CD4-positive, alpha-beta T cell treated with Interleukin-17A for 4 hours (primary cell): ENCODE data around the gene TSPAN32.

ENCODE experiments used
- DNase-seq: peaks from one replicate; pipeline ENCODE4 v3.0.0-alpha.2; 2020; ENCODE audit warnings: mixed read lengths

TSPAN32 gene

DNA sequence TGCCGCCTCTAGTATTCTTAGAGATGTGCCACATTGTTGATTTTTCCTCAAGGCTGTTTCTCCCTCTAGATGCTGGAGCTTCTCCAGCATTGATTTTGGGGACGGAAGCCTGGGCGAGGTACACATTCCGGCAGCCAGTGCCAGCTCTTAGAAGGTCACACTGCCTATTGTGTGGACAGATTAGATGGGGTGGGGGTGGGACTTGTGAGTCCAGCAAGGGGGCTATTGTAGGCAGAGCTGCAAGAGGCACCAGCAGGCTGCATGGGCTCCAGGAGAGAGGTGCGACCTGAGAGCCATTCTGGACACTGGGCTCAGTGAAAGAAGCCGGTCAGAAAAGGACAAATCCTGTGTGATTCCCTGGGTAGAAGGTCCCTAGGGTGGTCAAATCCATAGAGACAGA is 12.5 kb upstream of the TSPAN32 start:
- DNase-seq: no peak

DNA sequence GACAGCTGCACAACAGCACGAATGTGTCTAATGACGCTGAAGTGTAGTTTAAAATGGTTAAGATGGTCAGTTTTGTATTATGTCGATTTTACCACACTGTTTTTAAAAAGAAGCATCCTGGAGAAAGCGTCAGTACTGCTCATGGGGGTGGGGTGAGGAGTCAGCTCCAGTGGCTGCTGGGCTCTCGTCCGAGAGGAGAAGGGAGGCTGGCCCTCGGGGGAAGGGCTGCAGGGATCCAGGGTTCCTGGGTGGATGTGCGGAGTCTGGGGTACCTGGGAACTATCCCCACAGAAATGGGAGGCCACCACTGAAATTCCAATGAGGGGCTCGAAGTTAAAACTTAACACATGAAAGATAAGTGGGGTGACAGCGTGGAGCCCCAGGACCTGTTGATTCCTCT is 12.0 kb upstream of the TSPAN32 start:
- DNase-seq: no peak

DNA sequence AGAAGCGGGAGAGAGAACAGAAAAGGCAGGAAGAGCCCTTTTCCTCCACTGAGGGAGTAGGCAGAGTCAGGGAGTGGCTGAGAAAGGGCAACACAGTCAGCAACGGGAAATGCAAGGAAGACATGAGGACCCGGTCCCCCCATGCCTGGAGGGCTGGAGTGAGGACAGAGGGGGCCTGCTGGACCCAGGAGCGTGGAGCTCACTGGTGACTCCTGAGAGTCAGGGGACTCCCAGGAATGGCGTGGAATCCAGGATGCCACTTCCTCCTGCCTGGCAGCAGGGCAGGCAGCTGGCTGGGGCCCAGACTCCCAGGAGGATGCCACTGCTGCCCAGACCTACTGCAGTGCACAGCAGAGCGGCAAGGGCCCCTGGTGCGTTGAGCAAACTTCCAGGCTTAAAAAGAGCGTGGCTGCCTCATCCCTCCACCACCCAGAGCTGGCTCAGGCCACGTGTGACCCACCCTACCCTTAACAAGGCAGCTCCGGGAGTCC is 11.4 kb upstream of the TSPAN32 start:
- no peak for DNase-seq

DNA sequence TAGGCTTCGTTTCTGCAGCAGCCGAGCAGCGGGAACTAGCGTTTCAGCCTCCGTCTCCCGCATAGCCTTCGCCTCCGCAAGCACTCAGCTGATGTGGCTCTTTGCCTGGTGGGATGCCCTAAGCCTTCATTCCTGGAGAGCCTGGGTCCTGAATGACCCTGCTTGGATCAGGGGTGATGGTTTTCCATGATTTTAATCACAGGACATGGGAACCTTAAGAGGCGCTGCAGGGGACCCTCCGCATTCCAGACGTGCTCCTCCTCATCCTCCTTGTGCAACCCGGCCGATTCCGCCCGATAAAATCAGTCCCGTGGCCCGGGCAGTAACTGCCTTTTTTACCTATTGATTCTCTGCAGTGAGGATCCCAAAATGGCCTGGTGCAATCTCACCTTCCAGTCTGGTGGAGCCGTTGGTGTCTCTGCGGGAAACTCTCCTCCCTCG is 8.3 kb upstream of the TSPAN32 start:
- no peak for DNase-seq

DNA sequence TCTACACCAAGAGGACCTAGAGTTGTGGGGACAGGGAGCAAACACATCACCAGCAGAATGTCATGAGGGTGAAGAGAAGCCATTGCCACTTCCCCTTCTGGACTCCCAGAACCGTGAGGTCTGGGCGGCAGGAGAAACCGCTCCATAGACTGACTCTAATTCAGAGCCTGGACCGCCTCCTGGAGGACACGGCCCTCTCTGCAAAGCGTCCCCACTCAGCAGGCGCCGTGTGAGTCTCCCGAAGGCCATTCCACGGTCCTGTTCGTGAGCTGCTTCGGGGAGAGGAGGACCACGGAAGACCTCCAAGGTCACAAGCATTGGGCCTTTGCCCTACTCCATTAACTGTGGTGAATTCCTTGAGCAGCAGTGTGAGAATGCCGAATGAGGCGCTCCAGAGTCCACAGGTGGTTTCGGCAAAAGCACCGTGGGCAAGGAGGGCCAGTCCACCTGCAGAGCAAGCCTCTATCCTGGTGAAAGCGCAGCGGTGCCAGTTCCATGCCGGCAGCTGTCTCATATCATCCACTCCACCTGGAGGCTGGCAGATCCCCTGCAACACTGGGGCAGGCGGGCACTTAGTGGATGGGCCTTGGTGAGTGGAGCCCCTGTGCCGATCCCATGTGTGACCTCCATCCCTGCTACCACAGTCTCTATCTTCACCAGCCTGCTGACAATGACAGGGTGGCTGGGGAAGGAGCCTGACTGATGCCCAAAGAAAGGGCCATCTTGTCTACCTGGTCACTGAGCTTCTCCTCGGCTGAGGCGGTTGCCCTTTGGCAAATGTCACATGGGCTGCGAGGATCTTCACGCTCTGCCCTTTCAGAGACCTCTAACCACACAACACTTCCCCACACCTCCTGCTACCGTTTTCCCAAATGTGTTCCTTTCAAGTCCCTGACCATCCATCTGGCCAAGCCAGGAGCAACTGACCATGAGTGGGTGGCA is 7.6 kb upstream of the TSPAN32 start:
- DNase-seq: peak; percentile 3

DNA sequence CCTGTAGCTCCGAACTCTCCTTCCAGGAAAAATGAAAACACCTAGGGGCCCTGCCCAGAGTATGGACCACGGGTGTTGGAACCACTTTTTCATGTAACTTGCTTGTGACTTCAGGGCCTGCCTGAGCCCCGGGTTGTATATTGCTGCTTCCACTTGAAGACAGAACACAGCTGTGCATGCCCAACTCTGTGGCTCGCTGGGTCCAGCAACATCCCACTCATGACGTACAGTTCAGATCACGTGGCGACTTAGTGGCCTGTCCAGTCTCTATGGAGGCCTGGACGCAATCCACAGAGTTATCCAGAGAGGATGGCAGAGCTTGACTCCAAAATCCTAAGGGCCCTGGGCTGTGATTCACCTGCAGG is 6.9 kb upstream of the TSPAN32 start:
- no peak for DNase-seq

DNA sequence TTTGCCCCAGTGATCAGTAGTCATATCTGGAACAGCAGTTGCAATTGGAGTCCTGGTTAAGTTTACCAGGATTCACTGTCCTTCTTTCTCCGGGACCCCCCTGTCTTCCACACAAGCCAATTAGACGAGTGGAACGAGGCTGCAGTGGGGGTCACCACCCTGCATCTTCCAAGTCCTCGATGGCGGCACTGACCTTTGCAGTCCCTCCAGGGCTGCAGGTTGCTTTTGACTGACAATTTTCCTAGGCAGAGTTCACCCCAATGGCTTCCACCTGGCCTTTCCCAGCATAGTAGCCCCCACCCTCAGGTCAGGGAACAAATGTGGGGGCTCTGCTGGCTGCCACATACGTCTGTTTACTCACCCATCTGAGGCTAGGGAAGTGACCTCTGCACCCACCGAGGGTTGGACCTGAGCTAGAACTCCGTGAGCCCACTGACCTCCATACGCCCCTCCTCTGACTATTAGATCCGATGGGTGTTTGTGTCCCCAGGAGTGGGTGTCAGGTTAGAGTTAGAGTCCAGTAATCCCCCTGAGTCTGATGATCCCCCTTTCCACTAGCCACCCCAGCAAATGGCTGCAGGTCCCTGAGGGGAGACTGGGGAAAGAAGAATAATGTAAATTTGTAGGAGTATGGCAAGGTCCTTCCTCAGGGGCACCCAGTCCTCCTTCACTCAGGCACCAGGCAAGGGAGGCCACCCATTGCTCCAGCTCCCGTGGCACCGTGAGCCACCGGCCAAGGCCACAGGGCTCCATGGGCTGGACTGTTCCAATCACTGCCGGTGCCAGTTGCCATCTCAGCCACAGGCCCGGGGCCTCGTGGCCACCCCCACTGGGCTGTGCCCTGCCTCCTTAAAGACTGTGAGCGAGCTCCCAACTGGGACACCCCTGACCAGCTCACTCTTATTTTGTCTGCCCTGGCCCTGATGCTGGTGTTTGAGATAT is 5.6 kb upstream of the TSPAN32 start:
- no peak for DNase-seq

DNA sequence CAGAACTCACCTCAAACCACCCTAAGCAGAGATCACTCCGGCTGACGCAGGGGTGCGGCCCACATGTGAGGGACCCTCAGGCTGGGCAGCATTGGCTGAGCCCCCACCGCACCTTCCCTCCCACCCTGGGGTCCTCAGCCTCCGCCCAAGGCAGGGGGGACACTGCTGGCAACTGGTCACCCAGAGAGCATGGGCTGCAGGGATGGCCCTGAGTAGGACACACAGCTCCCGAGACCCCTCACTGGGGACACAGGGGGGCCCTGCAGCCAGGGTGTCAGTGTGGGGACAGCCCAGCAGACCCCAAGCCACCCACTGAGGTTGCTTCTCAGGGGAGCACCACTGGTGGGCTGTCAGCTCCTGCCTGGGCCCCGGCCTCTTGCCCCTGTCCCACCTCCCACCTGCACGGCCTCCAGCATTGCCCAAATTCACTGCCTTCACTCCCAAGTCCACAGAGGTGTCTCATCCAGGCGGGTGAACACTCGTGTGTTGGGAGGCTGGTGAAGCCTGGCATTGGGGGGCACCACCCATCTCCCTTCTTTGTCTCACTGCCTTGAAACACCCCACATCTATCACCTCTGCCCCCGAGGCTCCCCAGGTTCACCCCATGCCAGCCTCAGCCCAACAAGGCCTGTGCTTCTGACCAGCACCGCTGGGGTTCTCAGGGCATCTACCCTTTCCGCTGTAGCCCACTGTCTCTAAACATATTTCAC is 4.7 kb upstream of the TSPAN32 start:
- no peak for DNase-seq

DNA sequence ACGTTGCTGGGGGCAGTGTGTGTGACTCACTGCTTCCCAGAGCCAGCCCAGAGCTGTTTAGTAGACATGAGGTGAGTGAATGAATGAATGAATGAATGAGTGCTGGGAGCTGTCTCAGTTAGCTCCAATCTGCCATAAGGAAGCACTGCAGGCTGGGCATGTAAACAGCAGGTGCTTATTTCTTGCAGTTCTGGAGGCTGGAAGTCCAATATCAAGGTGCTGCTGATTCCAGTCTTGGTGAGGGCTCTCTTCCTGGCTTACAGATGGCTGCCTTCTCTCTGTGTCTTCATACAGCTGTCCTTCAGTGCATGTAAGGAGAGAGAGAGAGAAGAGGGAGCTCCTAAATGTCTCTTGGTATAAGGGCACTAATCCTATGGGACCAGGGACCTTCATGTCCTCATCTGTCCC is 4.2 kb upstream of the TSPAN32 start:
- DNase-seq: no peak

DNA sequence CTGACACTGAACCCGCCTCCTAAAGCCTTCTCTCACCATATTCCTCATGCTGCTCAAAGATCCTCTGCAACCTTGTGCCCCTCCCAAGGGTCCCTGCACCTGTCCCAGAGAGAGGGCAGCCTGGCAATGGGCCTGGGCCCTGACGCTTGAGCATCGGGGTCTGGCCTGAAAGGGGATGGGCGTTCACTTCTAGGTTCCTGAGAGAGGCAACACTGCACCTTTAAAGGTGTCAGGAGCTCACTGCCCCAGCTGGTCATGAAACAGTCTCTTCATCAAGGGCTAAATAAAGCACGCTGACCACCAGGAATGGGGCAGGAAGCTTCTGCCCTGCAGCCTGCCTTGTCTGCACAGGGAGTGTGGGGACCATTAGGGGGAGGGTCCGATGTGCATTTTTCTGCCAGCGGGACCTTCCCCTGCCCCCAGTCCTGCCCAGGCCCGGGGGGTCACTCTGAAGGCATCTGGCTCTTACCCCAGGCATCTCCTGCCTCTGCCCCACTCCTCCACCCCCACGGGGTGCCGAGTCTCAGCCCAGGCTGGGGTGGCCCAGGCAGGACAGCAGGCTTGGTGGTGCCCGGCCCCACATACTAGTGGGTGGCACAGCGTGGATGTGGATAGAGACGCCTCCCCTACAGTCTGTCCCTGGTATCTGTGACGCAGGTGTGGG is 3.5 kb upstream of the TSPAN32 start:
- no peak for DNase-seq

DNA sequence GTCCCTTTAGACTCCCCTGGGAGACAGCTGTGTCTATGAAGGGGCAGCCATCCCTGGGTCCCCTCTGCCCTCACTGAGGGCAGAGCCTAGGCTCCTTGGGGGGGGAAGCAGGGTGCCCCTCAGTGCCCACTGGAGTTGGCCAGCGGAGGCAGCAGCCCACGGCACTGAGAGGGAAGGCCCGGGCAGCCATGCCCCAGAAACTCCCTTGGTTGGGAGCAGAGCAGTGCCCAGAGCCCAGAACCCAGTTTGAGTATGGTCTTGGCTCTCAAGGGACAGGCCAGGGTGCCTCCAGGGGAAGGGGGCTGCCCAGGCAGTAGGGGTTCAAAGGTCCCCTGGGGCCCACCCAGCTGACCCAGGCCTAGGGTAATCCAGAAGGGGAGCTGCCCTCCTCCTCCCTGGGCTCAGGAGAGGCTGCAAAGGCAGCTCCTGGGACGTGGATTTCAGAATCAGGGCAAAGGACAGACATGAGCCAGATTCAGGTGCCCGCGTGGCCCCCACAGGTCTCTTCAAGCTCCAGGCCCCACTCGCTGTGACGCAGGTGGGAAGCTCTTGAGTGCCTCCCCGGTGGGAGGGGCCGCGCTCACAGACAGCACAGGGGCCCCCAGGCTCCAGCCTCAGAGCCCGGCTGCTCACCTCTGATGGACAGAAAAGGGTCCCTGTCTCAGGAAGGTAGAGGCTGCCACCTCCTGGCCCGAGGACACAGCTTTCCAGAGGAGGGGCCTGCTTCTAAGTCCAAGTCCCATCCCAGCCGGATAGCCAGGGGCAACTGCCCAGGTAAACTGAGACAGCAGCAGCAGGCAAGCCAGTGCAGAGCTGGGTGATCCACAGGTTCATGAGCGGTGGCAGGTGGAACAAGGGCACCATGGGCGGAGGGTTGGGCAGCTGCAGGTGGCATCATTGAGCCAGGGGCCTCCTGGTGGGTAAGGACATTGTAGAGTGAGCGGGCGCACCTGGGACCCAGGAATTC is 2.7 kb upstream of the TSPAN32 start:
- peak; percentile 39 for DNase-seq

DNA sequence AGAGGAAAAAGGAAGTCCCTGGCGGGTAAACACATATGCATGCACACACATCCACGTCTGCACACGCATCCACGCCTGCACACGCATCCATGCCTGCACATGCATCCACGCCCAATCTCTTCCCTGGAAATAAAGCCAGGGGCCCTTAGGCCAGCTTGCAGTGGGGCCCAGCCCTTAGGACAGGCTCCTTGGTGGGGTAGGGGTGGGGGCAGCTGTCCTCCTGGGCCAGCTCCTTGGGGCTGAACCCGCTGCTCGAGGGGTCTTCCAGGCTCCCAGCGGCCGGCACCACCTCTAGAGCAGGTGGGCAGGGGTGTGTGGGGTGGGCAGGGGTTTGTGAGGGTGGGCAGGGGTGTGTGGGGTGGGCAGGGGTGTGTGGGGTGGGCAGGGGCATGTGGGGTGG is 2.0 kb upstream of the TSPAN32 start:
- no peak for DNase-seq

DNA sequence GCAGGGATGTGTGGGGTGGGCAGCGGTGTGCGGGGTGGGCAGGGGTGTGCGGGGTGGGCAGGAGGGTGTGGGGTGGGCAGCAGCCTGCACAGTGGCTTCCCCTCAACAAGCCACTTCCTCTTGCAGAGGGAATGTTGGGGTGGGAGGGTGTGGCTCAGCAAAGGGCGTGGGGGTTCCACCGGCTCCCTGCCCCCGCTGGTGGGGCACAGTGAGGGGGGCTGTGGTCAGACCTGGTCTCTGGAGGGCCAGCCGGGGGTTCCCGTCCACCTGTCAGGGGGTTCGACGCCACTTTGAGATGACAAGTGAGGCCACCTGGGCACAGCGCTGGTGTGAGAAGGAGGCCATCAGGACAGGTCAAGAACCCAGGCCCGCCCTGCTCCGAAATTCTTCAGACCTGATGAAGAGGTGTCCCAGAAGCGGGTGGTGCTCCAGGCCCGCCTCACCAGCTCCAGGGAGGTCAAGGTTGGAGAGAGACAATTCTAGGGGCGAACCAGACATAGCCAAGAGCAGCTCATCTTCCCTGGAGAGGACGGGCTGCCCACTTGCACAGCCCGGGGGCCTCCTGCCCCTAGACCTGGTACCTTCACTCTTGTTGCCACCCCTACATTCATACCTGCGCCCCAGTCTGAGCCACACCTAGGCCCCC is 1.4 kb upstream of the TSPAN32 start:
- DNase-seq: peak; percentile 41

DNA sequence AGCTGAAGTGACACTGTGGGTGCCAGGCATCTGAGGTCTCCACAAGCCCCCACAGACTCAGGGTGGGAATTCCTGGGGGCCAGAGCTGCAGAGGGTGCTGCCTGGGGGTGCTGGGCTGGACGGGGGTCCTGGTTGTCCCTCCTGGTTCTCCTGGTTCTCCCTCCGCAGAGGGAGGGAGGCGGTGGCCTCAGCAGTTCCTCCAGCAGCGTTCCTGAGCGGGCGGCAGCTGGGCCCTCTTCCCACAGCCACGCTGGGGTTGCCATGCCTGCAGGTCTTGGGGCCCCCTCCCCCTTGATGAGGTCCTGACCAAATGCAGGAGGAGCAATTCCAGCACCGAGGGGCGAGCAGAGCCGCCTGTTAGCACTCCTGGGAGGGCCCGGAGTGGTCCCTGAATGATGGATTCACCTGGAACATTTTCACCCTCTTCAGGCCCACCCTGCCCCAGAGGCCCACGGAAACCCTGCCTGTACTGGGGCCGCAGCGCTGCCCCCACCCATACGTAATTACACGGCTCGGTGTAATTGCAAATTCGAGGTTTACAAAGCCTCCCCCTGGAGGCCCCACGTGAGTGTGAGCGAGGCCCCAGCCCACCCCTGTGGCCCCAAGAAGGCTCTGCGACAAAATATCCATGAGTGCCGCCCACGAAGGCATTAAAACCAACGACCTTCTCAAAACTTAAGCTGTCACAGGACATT is 730 bp upstream of the TSPAN32 start:
- DNase-seq: peak; percentile 40

DNA sequence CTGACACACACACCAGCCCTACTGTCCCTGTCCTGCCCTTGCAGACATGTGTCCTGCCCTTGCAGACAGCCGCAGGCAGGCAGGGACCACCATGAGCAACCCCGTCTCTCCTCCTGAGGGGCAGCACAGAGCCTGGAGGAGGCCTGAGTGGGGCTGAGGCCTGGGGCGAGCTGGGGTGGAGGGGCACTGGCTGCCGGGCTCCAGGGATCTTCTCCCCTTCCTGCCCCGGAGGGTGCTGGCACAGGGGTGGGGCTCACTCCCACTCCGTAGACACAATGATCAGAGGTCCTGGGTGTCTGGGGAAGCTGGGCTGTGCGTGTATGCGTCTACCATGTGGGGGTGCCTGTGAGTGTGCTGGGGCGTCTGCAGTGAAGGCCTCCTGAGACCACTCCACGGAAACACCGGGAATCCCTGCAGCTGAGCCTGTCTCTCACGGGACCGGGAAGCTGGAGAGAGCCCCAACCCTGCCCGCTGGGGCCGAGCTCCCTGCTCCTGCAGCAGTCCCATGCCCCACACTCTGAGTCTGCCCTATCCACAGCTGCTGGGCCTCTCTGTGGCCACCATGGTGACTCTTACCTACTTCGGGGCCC is 588 bp downstream of the TSPAN32 start:
- DNase-seq: peak; percentile 58

DNA sequence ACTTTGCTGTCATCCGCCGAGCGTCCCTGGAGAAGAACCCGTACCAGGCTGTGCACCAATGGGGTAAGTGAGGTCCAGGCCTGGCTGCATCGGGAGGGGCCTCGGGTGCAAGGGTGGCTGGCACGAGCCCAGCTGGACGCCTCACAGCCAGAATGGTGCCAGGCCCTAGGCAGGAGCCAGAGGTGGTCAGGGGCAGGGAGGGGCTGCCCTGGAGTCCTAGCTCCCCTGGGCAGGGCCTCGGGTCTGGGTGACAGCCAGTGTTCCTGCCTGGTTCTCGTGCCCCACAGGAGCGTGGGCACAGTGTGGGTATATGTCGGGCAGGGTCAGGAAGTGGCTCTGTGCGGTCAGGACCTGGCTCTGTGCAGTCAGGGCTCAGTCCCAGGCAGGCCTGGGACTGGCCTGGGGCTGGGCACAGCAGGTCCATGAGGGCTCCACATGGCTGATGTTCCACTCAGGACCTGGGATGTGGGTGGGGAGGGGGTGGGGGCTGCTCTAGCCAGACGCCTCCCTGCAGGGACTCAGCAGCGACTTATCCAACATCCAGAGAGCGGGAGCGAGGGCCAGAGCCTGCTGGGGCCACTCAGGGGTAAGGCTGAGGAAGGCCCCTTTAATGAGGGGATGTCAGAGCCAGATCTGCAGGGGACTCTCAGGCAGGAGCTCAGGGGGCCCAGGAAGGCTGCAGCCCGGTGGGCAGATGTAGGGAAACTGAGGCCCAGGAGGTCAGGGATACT is 1.2 kb downstream of the TSPAN32 start:
- DNase-seq: peak; percentile 36

DNA sequence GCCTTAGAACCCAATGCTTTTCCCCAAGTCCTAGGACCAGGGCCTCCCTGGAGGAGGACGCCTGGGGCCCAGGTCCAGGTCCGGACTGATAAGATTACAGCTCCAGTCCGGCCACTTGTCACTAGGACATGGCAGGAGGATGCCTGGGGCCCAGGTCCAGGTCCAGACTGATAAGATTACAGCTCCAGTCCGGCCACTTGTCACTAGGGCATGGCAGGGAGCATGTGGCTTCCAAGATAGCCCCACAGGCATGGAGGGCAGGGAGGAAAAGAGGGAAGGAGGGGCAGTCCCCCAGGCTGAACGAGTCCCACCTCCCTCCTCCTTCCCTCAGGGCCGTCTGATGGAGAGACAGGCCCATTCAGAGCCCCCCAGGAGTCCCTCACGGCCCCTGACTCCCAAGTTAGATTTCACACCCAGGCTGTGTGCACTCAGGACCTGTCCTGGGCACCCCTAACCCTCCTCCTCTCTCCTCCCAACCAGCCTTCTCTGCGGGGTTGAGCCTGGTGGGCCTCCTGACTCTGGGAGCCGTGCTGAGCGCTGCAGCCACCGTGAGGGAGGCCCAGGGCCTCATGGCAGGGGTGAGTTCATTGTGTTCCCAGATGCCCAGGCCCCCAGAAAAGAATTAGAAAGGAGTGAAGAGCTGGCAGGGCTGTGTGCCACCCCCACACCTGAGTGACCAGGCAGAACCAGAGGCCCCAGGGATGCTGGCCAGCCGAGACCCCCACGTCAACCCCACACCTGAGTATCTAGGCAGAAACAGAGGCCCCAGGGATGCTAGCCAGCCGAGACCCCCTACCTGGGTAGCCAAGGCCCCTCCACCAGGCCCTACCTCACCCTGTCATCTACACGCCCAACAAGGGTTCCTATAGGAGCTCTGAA is 2.1 kb downstream of the TSPAN32 start:
- no peak for DNase-seq
